Progenitor cell of endocrine pancreas (in vitro differentiated cells): ENCODE data around the gene GPX2. TPM values are rescaled to one million over a fixed set of nuclear protein-coding genes. Genes with fewer than 3 reads are reported as not detected.

ENCODE experiments used
- DNase-seq: peaks from one replicate; pipeline ENCODE4 v3.0.0; 2021; ENCODE audit warnings: low spot score; ENCODE audit not compliant: unreplicated experiment
- H3K27ac Mint-ChIP-seq: 2 replicates; pipeline ENCODE4 v1.8.0; 2021; ENCODE audit warnings: mild to moderate bottlenecking, moderate library complexity, mixed read lengths
- H3K27me3 Mint-ChIP-seq: 2 replicates; pipeline ENCODE4 v1.8.0; 2021; ENCODE audit warnings: mixed read lengths
- H3K36me3 Mint-ChIP-seq: 2 replicates; pipeline ENCODE4 v1.8.0; 2022; ENCODE audit warnings: mixed read lengths; ENCODE audit not compliant: insufficient read depth
- H3K4me1 Mint-ChIP-seq: 2 replicates; pipeline ENCODE4 v1.8.0; 2021; ENCODE audit warnings: low read depth, mixed read lengths
- H3K4me3 Mint-ChIP-seq: 2 replicates; pipeline ENCODE4 v1.8.0; 2021; ENCODE audit warnings: low read depth, mild to moderate bottlenecking, moderate library complexity, mixed read lengths
- H3K9me3 Mint-ChIP-seq: 2 replicates; pipeline ENCODE4 v1.8.0; 2021; ENCODE audit warnings: low read depth, mixed read lengths
- total RNA-seq: library from RNA; stranded (reverse); gene quantifications from 2 replicates; pipeline ENCODE4 v1.2.1, GENCODE V29; 2021
- TF ChIP-seq, protein P1 (sequence below): fragments of 200-600 bp; sonication (generic); IDR thresholded peaks from one replicate; pipeline ENCODE4 v1.5.0; 2021; ENCODE audit warnings: antibody characterized with exemption, mild to moderate bottlenecking; ENCODE audit not compliant: unreplicated experiment

GPX2 gene
- total RNA-seq, 1 donor from 2014 or later, result 11.0 TPM

DNA sequence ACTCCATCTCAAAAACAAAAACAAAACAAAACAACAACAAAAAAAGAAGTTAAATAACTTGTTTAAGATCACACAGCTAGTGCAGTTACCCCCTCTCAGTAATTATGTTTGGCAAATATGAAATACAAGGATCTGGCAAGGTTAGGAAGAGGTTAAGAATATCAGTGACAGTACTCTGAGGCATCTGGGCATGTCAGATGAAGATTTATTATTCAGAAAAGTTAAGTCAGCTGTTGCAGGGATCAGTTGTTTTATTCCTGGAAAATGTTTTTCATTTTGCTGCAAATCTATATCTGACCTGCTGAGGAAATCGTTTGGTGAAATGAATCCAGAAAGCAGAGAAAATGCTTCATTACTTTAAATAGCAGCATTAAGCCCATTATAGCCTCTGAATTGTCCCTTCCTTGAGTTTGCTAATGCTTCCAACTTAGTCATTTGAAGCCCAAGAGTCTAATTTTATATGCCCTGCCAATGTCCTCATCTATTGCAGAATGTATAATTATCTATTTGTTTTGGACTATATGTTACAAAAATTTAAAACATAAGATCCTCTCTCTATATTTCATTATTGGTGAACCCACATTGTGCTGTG is 8.1 kb downstream of the GPX2 start:
- Mint-ChIP-seq H3K4me1 (peaks cover 29% of the 10 kb centered on the region), H3K4me3 (no peak overlapping the region), H3K9me3 (no peaks in the 10 kb centered on the region), H3K27me3 (peaks cover 1% of the 10 kb centered on the region), H3K36me3 (peaks cover 22% of the 10 kb centered on the region), H3K27ac (no peak overlapping the region)
- DNase-seq, result no peak
- TF ChIP-seq, protein P1, sequence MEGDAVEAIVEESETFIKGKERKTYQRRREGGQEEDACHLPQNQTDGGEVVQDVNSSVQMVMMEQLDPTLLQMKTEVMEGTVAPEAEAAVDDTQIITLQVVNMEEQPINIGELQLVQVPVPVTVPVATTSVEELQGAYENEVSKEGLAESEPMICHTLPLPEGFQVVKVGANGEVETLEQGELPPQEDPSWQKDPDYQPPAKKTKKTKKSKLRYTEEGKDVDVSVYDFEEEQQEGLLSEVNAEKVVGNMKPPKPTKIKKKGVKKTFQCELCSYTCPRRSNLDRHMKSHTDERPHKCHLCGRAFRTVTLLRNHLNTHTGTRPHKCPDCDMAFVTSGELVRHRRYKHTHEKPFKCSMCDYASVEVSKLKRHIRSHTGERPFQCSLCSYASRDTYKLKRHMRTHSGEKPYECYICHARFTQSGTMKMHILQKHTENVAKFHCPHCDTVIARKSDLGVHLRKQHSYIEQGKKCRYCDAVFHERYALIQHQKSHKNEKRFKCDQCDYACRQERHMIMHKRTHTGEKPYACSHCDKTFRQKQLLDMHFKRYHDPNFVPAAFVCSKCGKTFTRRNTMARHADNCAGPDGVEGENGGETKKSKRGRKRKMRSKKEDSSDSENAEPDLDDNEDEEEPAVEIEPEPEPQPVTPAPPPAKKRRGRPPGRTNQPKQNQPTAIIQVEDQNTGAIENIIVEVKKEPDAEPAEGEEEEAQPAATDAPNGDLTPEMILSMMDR, result no peak

DNA sequence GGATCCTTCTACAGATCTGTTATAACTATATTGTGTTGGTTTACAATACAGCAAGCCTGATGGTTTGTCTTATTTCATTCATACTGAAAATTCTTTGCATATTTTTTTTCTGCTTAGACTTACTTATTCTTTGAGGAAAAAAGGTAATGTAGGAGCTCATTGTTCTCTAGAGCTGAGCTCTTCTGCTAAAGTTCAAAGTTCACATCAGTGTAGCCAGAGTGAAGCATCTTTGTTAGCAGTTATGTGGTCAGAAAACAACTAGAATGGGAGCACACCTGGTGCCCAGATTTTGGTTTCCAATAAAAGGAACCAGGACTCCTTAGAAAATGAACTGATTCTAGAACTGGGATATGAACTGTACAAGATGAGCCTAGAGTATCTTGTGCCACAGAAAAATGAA is 10.3 kb downstream of the GPX2 start:
- TF ChIP-seq, protein P1, result no peak
- Mint-ChIP-seq H3K9me3 (no peaks in the 10 kb centered on the region), H3K27me3 (no peaks in the 10 kb centered on the region), H3K4me1 (peaks cover 16% of the 10 kb centered on the region), H3K4me3 (peak overlapping the region; percentile 34), H3K27ac (peak overlapping the region; percentile 18), H3K36me3 (peaks cover 17% of the 10 kb centered on the region)
- DNase-seq, result no peak

DNA sequence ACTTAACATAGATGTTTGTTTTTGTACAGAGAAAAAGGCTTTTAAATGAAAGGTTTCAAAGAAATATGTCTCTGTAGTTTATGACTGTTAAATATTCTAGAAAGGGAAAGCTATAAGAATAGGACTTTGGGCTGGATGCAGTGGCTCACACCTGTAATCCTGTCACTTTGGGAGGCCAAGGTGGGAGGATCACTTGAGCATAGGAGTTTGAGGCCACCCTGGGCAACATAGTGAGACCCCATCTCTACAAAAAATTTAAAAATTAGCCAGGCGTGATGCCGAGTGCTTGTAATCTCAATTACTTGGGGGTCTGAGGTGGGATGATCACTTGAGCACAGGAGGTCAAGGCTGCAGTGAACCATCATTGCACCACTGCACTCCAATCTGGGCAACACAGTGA is 11.4 kb downstream of the GPX2 start:
- Mint-ChIP-seq H3K4me3 (no peak overlapping the region), H3K27ac (no peak overlapping the region), H3K36me3 (peaks cover 18% of the 10 kb centered on the region), H3K4me1 (peaks cover 10% of the 10 kb centered on the region), H3K27me3 (no peaks in the 10 kb centered on the region), H3K9me3 (no peaks in the 10 kb centered on the region)
- no peak for DNase-seq
- TF ChIP-seq, protein P1, result no peak

DNA sequence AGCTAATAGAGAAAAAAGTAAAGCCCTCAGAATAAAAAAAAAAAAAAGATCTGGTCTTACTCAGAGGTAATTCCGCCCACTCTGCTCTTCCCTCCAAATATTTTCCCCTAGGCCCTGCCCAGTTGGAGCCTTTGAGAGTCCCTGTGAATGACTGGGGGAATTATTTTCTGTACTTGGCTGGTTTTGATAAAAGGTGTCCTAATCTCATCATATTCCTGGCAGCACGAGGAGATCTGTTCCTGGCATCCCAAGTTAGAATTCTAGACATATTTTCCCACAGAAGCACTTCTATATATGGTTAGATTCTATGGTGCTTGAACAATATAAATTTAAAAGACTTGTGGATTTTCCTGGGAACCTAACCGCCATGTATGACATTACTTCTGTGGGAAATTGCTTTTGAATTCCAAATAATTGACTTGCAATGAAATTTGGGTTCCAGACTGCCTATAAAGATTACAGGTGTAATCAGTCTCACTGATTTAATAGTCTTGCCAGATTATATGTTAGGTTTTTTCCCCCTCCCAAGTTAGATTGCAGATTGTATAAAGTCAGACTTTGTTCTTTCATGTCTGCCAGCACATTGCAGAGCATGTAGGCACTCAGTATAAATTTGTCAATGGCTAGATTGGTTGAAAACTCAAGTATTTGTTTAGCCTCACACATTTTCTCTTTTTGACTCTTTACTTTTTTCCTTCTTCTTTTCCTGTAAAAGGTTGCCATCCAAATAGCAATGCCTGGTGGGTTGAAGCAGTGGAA is 12.3 kb downstream of the GPX2 start:
- no peaks in the 10 kb centered on the region for H3K27me3 Mint-ChIP-seq
- peaks cover 15% of the 10 kb centered on the region for H3K36me3 Mint-ChIP-seq
- H3K4me1 Mint-ChIP-seq, result peaks cover 7% of the 10 kb centered on the region
- no peaks in the 10 kb centered on the region for H3K9me3 Mint-ChIP-seq
- no peak for DNase-seq
- TF ChIP-seq, protein P1, result no peak
- no peak overlapping the region for H3K27ac Mint-ChIP-seq
- no peak overlapping the region for H3K4me3 Mint-ChIP-seq

DNA sequence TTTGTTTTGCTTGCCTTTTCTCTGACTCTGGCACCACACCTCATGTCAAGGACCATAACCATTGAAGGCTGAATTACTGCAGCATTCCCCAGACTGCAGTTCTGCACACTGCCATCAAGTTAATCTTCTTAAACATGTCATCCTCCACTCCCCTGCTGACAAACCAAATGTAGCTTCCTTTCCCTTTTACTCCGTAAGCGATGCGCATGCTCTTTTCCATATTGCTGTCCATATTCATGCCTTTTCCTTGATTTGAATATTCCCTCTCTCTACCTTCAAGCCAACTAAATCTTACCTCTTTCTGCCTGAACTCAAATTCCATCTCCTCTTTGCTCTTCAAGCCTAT is 13.6 kb downstream of the GPX2 start:
- peaks cover 8% of the 10 kb centered on the region for H3K36me3 Mint-ChIP-seq
- H3K4me3 Mint-ChIP-seq, result no peak overlapping the region
- TF ChIP-seq, protein P1, result no peak
- H3K9me3 Mint-ChIP-seq, result no peaks in the 10 kb centered on the region
- DNase-seq, result no peak
- H3K4me1 Mint-ChIP-seq, result peaks cover 7% of the 10 kb centered on the region
- no peak overlapping the region for H3K27ac Mint-ChIP-seq
- no peaks in the 10 kb centered on the region for H3K27me3 Mint-ChIP-seq
